Bronchial epithelial cell (primary cell): ENCODE measurements around the gene NPAP1. TPM values are rescaled to one million over a fixed set of nuclear protein-coding genes. Genes with fewer than 3 reads are reported as not detected.

ENCODE experiments used
- DNase-seq: peaks from one replicate; pipeline ENCODE4 v3.0.0-alpha.2; 2010; ENCODE audit warnings: low read depth
- FAIRE-seq: peaks from 2 replicates; lab custom pipeline; 2011; peaks lifted over from hg19 to GRCh38; lab: Jason Lieb, UNC
- H3K27me3 ChIP-seq: 2 replicates; pipeline ENCODE4 v1.5.1; 2011; ENCODE audit warnings: low read length; ENCODE audit not compliant: control insufficient read depth, insufficient read depth
- H3K36me3 ChIP-seq: 2 replicates; pipeline ENCODE4 v1.5.1; 2011; ENCODE audit warnings: low read length; ENCODE audit not compliant: control insufficient read depth, insufficient read depth
- H3K4me3 ChIP-seq: 2 replicates; pipeline ENCODE4 v1.5.1; 2011; ENCODE audit warnings: mild to moderate bottlenecking, low read depth, low read length, control low read depth
- total RNA-seq: library from RNA; depleted of rRNA; stranded (reverse); fragments of >200 nt; gene quantifications from 2 replicates; pipeline ENCODE4 v1.2.1, GENCODE V29; 2014
- TF ChIP-seq, protein P1 (sequence below): IDR thresholded peaks from 2 replicates; pipeline ENCODE4 v1.5.1; 2011; ENCODE audit warnings: mild to moderate bottlenecking, moderate library complexity, low read length, control low read depth, inconsistent platforms; ENCODE audit not compliant: insufficient read depth, severe bottlenecking

NPAP1 gene
- total RNA-seq, 1 donor from 2014 or later, result not detected

DNA sequence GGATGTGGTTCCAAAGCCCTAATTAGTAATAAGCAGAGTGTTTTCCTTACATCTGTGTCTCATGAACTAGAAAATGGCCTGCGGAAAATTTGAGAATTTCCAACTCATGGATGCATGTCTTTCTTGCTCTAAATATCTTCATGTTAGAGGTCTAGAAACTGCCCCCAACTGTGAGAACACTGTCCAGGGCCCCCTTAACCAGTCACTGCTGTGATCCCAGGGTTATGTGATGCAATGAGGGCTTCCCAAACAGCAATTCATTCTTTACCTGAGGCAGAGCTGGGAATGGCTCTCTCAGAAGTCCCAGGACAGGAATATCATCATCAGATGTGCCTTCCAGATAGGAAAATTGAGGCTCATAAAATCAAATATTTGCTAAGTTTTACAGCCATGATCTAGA lies 8.2 kb downstream of the NPAP1 start:
- FAIRE-seq, result no peak
- Histone ChIP-seq H3K27me3 (no peaks in the 10 kb centered on the region), H3K36me3 (no peaks in the 10 kb centered on the region), H3K4me3 (no peak overlapping the region)
- DNase-seq, result no peak
- TF ChIP-seq, protein P1, sequence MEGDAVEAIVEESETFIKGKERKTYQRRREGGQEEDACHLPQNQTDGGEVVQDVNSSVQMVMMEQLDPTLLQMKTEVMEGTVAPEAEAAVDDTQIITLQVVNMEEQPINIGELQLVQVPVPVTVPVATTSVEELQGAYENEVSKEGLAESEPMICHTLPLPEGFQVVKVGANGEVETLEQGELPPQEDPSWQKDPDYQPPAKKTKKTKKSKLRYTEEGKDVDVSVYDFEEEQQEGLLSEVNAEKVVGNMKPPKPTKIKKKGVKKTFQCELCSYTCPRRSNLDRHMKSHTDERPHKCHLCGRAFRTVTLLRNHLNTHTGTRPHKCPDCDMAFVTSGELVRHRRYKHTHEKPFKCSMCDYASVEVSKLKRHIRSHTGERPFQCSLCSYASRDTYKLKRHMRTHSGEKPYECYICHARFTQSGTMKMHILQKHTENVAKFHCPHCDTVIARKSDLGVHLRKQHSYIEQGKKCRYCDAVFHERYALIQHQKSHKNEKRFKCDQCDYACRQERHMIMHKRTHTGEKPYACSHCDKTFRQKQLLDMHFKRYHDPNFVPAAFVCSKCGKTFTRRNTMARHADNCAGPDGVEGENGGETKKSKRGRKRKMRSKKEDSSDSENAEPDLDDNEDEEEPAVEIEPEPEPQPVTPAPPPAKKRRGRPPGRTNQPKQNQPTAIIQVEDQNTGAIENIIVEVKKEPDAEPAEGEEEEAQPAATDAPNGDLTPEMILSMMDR, result no peak

DNA sequence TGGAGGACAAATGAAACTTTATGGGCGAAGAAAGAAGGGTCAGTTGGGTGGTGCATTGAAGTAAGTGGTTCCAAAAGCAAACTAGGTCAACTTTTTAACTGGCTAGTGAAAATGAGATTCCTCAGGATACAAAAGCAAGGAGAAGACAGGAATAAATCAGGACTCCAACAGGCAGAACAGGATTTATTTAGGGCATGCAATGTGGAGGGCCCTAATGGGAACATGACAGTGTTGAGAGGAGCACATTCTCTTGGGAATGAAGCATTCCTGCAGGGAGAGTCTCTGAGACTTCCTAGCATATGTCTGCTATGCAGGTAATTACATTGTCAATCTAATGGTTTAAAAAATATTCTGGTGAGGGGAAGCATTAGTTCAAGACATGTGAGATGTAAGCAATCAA lies 8.7 kb downstream of the NPAP1 start:
- DNase-seq, result no peak
- Histone ChIP-seq H3K27me3 (no peaks in the 10 kb centered on the region), H3K36me3 (no peaks in the 10 kb centered on the region), H3K4me3 (no peak overlapping the region)
- no peak for FAIRE-seq
- TF ChIP-seq, protein P1, result no peak

DNA sequence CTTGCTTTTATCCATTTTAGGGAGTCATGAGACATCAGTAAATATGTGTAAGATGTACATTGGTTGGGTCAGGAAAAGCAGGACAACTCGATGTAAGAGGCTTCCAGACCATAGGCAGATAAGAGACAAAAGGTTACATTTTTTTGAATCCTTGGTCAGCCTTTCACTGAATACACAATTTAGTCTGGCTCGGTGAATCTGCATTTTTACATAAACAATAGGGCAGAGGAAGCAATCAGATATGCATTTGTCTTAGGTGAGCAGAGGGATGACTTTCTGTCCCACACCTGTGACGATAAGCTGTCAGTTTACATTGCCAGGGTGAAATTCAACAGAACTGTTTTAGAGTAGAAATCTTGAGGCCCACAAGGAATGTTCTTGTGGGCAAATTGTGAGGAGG lies 20.6 kb downstream of the NPAP1 start:
- Histone ChIP-seq H3K36me3 (no peaks in the 10 kb centered on the region), H3K4me3 (no peak overlapping the region), H3K27me3 (no peaks in the 10 kb centered on the region)
- TF ChIP-seq, protein P1, result no peak
- FAIRE-seq (no peak), DNase-seq (no peak)

DNA sequence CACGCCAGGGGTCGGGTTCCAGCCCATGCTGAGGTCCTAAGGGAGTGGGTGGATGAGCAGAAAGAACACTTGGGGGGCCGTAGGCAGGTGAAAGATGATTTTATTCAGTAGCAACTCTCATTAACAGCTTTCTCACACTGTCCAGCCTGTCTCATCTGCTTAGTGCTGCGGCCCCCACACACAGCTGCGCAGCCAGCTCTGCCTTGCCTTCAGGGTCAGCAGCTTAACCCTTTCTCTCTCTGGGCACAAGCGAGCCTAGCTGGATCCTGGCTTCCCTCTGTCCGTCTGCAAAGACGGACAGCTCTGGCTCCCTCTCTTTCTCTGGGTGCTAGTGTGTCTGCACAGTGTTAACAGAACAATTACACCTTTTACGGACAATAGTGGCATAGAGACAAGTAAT lies 21.3 kb downstream of the NPAP1 start:
- FAIRE-seq (no peak), DNase-seq (no peak)
- TF ChIP-seq, protein P1, result no peak
- H3K36me3 ChIP-seq, result no peaks in the 10 kb centered on the region
- no peaks in the 10 kb centered on the region for H3K27me3 ChIP-seq
- H3K4me3 ChIP-seq, result no peak overlapping the region

DNA sequence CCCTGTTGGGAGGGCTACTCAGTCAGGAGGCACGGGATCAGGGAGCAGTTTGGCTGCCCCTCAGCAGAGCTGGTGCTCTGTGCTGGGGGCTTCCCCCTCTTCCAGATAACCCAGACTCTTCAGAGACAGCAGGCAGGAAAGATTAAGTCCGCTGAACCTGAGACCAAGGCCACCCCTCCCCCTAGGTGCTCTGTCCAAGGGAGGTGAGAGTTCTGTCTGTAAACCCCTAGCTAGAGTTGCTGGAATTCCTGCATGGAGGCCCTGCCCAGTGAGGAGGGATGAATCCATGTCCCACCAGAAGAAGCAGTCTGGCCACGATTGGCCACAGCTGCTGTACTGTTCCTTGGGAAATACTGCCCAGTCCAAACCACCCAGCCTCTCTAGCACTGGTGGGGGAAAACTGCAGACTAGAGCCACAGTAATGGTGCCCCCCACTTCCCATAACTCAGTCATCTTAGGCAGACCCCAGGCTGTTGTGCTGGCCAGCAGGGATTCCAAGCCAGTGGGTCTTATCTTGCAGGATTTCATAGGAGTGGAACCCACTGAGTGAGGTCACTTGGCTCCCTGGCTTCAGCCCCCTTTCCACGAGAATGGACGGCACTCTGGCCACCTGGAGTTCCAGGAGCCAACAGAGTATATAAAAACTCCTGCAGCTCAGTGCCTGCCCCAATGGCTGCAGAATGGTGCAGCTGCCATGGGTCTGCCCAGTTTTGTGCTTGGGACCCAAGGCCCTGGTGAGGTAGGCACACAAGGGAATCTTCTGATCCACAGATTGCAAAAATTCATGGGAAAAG lies 42.9 kb downstream of the NPAP1 start:
- no peaks in the 10 kb centered on the region for H3K27me3 ChIP-seq
- FAIRE-seq, result no peak
- H3K36me3 ChIP-seq, result no peaks in the 10 kb centered on the region
- DNase-seq, result no peak
- TF ChIP-seq, protein P1, result no peak
- H3K4me3 ChIP-seq, result no peak overlapping the region

DNA sequence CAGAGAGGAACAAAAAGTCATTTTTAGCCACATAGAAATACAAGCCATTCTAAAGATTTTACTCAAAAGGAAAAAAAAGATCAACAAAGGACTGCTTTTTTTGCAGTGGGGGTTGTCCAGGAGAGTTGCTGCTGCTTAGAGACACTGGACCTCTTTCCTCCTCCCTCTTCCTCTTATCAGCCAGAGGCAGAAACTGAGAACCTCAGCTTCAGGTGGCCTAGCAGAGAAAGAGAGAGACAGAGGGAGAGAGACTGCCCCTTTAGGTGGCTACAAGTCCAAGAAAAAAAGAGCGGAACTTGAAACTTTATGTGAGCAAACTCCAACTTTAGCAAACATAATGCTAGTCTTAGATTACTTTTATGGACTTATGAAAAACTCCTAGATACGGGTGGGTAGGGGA lies 54.2 kb downstream of the NPAP1 start:
- Histone ChIP-seq H3K36me3 (no peaks in the 10 kb centered on the region), H3K4me3 (no peak overlapping the region), H3K27me3 (no peaks in the 10 kb centered on the region)
- FAIRE-seq (no peak), DNase-seq (no peak)
- TF ChIP-seq, protein P1, result no peak
